Activated naive CD4-positive, alpha-beta T cell treated with anti-CD3 and anti-CD28 coated beads for 36 hours (primary cell): ENCODE results near the gene AUH. TPM values are rescaled to one million over a fixed set of nuclear protein-coding genes. Genes with fewer than 3 reads are reported as not detected.
"Not testable (repeated sequence)": the region's sequence is repeated elsewhere in the genome, so short reads cannot be mapped to it uniquely, and the experiment has no call there.

Experiments
- CTCF ChIA-PET: fragments of 350-600 bp; sonication (Branson Sonifier 250); formaldehyde crosslinking; loops from one replicate; lab custom pipeline; 2021; ENCODE audit warnings: antibody characterized with exemption; lab: Charles Lee
- DNase-seq: peaks from one replicate; pipeline ENCODE4 v3.0.0-alpha.2; 2020
- H3K27ac Mint-ChIP-seq: one replicate; pipeline ENCODE4 v1.8.0; 2021; ENCODE audit warnings: mild to moderate bottlenecking, mixed read lengths
- H3K27me3 Mint-ChIP-seq: one replicate; pipeline ENCODE4 v1.8.0; 2021; ENCODE audit warnings: low read depth, mixed read lengths
- H3K36me3 Mint-ChIP-seq: one replicate; pipeline ENCODE4 v1.8.0; 2021; ENCODE audit warnings: low read depth, mixed read lengths
- H3K4me1 Mint-ChIP-seq: one replicate; pipeline ENCODE4 v1.8.0; 2021; ENCODE audit warnings: low read depth, mixed read lengths
- H3K4me3 Mint-ChIP-seq: one replicate; pipeline ENCODE4 v1.8.0; 2021; ENCODE audit warnings: mild to moderate bottlenecking, moderate library complexity, mixed read lengths
- H3K9me3 Mint-ChIP-seq: one replicate; pipeline ENCODE4 v1.8.0; 2021; ENCODE audit warnings: mixed read lengths
- intact Hi-C: fragments of 100-400 bp; cut with micrococcal nuclease; formaldehyde crosslinking; loops from one replicate; pipeline ENCODE4 v1.15.1; 2023
- total RNA-seq, 2 experiments: library from RNA; stranded (reverse); gene quantifications; one replicate each; pipeline ENCODE4 v1.2.3, GENCODE V29; 2021

The AUH gene
- total RNA-seq, 2 experiments from 2014 or later, result 13.4 to 14.4 TPM

DNA sequence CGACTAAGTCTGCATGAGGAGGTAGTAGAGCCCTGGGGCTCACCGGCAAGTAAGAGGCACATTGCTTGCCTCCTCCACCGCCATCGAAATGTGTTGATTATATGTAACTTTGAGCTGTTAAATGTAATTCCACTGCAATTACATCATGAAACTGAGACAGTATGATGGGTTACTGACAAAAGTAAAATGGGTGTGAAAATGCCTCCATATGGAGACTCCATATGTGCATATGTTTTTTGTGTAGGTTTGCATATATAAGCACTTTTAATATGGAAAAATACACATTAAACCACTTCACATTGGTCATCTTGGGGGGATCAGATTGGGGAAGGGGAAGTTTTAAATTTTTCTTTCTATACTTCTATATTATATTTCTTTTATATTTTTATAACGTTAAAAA lies 32.1 kb upstream of the AUH start:
- Mint-ChIP-seq H3K27ac (no peak overlapping the region), H3K4me3 (no peak overlapping the region), H3K9me3 (no peaks in the 10 kb centered on the region), H3K4me1 (peaks cover 11% of the 10 kb centered on the region), H3K36me3 (no peaks in the 10 kb centered on the region), H3K27me3 (peaks cover 8% of the 10 kb centered on the region)
- CTCF ChIA-PET, result no interaction called here
- intact Hi-C loops, result no loop called here
- no peak for DNase-seq

- intact Hi-C loops, result no loop called here
- H3K4me1 Mint-ChIP-seq, result peaks cover 11% of the 10 kb centered on the region
- H3K27ac Mint-ChIP-seq, result no peak overlapping the region
- CTCF ChIA-PET, result interaction anchor here (0.6 to 0.7 kb wide), 2 partner anchors 10 to 136 kb away, joined by 3 read pairs; no protein-coding TSS in a partner anchor
- H3K9me3 Mint-ChIP-seq, result no peaks in the 10 kb centered on the region
- peaks cover 5% of the 10 kb centered on the region for H3K27me3 Mint-ChIP-seq
- no peaks in the 10 kb centered on the region for H3K36me3 Mint-ChIP-seq
- no peak for DNase-seq
- no peak overlapping the region for H3K4me3 Mint-ChIP-seq
Observed at GRCh38 chr9:91392435-91392834, 30.7 kb upstream of the AUH start.

DNA sequence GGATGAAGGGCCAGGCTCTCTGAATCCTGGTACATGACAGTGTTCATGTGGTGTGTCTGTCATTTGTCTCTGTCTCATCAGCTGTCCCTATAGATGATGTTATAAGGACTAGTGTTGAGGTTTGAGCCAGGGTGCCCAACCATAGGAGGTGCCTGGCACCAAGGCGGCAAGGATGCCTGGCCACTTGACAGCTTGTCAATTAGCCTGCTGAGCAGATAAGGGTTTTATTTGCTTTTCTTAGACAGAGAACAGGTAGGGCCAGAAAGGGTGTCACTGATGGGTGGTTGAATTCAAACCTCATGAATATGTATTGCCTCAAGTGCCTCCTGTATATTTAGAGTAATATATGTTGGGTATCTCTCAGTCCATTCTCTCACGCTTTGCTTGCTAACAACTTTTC lies 30.1 kb upstream of the AUH start:
- intact Hi-C loops, result no loop called here
- CTCF ChIA-PET, result no interaction called here
- DNase-seq, result no peak
- Mint-ChIP-seq H3K4me3 (no peak overlapping the region), H3K9me3 (no peaks in the 10 kb centered on the region), H3K4me1 (peaks cover 11% of the 10 kb centered on the region), H3K36me3 (no peaks in the 10 kb centered on the region), H3K27me3 (peaks cover 4% of the 10 kb centered on the region), H3K27ac (no peak overlapping the region)

- Mint-ChIP-seq H3K4me1 (peaks cover 11% of the 10 kb centered on the region), H3K9me3 (no peaks in the 10 kb centered on the region), H3K4me3 (no peak overlapping the region), H3K36me3 (no peaks in the 10 kb centered on the region), H3K27me3 (peaks cover 4% of the 10 kb centered on the region), H3K27ac (no peak overlapping the region)
- no peak for DNase-seq
- intact Hi-C loops, result no loop called here
- CTCF ChIA-PET, result no interaction called here
Observed at GRCh38 chr9:91391412-91391811, 29.7 kb upstream of the AUH start.

- H3K4me3 Mint-ChIP-seq, H3K4me1 Mint-ChIP-seq, H3K27me3 Mint-ChIP-seq, intact Hi-C loops, DNase-seq, H3K36me3 Mint-ChIP-seq, H3K27ac Mint-ChIP-seq, H3K9me3 Mint-ChIP-seq: not testable (repeated sequence)
- CTCF ChIA-PET, result interaction anchor here (0.7 kb wide), 1 partner anchor 8 kb away, joined by 4 read pairs; no protein-coding TSS in a partner anchor
Observed at GRCh38 chr9:91389686-91390085, 28.0 kb upstream of the AUH start.

DNA sequence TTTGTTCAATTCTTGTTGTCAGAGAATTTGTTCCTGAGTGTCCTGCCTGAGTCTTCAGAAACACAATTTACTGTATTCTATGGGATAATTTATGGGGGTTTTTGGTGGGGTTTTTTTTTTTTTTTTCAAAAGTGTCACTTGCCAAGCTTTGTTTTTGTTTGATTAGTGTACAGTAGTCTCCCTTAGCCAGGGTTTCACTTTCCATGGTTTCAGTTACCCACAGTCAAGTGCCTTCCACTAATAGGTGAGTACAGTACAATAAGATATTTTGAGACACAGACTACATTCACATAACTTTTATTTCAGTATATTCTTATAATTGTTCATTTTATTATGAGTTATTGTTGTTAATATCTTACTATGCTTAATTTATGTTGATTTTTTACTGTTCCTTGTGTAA lies 25.0 kb upstream of the AUH start:
- Mint-ChIP-seq H3K9me3 (no peaks in the 10 kb centered on the region), H3K27me3 (peaks cover 5% of the 10 kb centered on the region), H3K4me3 (no peak overlapping the region), H3K27ac (no peak overlapping the region), H3K4me1 (no peaks in the 10 kb centered on the region), H3K36me3 (no peaks in the 10 kb centered on the region)
- intact Hi-C loops, result no loop called here
- CTCF ChIA-PET, result no interaction called here
- no peak for DNase-seq

- Mint-ChIP-seq H3K27ac (no peak overlapping the region), H3K4me1 (no peaks in the 10 kb centered on the region), H3K27me3 (peaks cover 8% of the 10 kb centered on the region), H3K9me3 (no peaks in the 10 kb centered on the region), H3K36me3 (no peaks in the 10 kb centered on the region), H3K4me3 (no peak overlapping the region)
- CTCF ChIA-PET, result interaction anchor here (0.7 kb wide), 1 partner anchor 112 kb away, joined by 3 read pairs; no protein-coding TSS in a partner anchor
- intact Hi-C loops, result no loop called here
- no peak for DNase-seq
Observed at GRCh38 chr9:91384954-91385353, 23.2 kb upstream of the AUH start.

DNA sequence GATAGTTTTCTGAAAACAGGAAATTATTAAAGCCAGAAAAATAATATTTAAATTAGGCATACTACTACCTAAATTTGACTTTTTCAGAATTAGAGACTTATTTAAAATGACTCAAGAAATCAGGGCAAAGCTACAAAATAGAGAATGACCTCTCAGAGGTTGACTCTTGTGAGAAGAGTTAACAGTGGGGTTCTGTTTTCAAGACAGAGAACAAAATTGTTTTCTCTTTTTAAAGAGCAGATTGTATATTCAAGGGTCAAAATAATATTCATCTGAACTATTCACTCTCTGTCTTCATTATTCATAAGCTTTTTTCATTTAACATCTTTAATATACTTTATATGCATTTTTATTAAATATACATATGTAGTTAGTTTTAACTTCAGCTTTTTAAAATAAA lies 21.9 kb upstream of the AUH start:
- CTCF ChIA-PET, result interaction anchor here (0.7 kb wide), 1 partner anchor 23 kb away, joined by 4 read pairs; no protein-coding TSS in a partner anchor
- Mint-ChIP-seq H3K27me3 (peaks cover 8% of the 10 kb centered on the region), H3K4me1 (no peaks in the 10 kb centered on the region), H3K9me3 (no peaks in the 10 kb centered on the region), H3K4me3 (no peak overlapping the region), H3K36me3 (no peaks in the 10 kb centered on the region), H3K27ac (no peak overlapping the region)
- no peak for DNase-seq
- intact Hi-C loops, result no loop called here

GRCh38 chr9:91382298-91382697 lies 20.6 kb upstream of the AUH start:
- H3K36me3 Mint-ChIP-seq, result no peaks in the 10 kb centered on the region
- no peak overlapping the region for H3K27ac Mint-ChIP-seq
- DNase-seq, result no peak
- CTCF ChIA-PET, result interaction anchor here (1.2 kb wide), 1 partner anchor 10 kb away, joined by 3 read pairs; no protein-coding TSS in a partner anchor
- H3K4me3 Mint-ChIP-seq, result no peak overlapping the region
- intact Hi-C loops, result no loop called here
- no peaks in the 10 kb centered on the region for H3K4me1 Mint-ChIP-seq
- peaks cover 6% of the 10 kb centered on the region for H3K9me3 Mint-ChIP-seq
- peaks cover 10% of the 10 kb centered on the region for H3K27me3 Mint-ChIP-seq

DNA sequence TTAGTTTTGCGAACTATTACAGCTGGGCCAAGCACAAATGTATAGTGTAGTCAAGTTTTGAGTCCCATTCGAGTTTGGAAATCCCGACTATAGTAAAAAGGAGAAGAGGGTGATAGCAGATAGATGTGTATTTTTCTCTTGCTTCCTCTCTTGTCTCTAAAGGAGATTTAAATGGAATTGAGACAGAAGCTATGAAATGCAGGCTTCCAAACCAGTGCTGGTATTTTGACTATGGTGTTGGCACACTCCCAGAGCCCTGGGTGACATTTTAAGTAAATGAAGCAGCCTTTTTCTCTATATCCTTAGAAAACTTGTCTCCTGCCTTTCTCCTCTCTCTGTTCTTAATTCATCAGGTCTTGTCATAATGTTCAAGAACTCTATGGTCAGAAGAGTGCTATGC lies 17.7 kb upstream of the AUH start:
- CTCF ChIA-PET, result no interaction called here
- no peak overlapping the region for H3K27ac Mint-ChIP-seq
- peaks cover 8% of the 10 kb centered on the region for H3K27me3 Mint-ChIP-seq
- intact Hi-C loops, result no loop called here
- peaks cover 6% of the 10 kb centered on the region for H3K9me3 Mint-ChIP-seq
- no peak overlapping the region for H3K4me3 Mint-ChIP-seq
- no peaks in the 10 kb centered on the region for H3K36me3 Mint-ChIP-seq
- H3K4me1 Mint-ChIP-seq, result no peaks in the 10 kb centered on the region
- no peak for DNase-seq

GRCh38 chr9:91378695-91379127 lies 17.0 kb upstream of the AUH start:
- Mint-ChIP-seq H3K4me3 (no peak overlapping the region), H3K4me1 (no peaks in the 10 kb centered on the region), H3K9me3 (peaks cover 6% of the 10 kb centered on the region), H3K27ac (no peak overlapping the region), H3K36me3 (no peaks in the 10 kb centered on the region), H3K27me3 (peaks cover 8% of the 10 kb centered on the region)
- CTCF ChIA-PET, result no interaction called here
- DNase-seq, result no peak
- intact Hi-C loops, result no loop called here

- H3K4me1 Mint-ChIP-seq, intact Hi-C loops, DNase-seq, H3K9me3 Mint-ChIP-seq, H3K27me3 Mint-ChIP-seq, H3K27ac Mint-ChIP-seq, H3K4me3 Mint-ChIP-seq, H3K36me3 Mint-ChIP-seq: not testable (repeated sequence)
- CTCF ChIA-PET, result interaction anchor here (0.6 kb wide), 1 partner anchor 48 kb away, joined by 5 read pairs; no protein-coding TSS in a partner anchor
Observed at GRCh38 chr9:91378054-91378453, 16.3 kb upstream of the AUH start.

DNA sequence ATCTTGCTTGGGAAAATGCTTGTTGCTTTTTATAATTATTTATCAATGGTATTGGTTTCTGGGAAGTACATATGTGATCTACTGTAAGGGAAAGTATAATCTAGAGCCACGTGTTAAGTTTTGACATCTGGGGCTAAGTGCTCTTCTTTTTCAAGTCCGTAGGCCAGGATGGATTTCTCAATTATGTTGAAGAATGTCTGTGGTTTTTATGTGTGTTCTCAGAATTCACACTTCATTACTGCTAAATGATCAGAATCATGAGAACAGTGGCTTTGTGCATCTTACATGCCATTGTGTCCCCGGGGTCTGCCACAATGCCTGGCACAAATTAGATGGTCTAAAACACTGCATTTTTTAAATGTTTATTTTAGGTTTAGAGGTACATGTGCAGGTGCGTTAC lies 14.5 kb upstream of the AUH start:
- no peaks in the 10 kb centered on the region for H3K36me3 Mint-ChIP-seq
- intact Hi-C loops, result no loop called here
- no peak for DNase-seq
- peaks cover 8% of the 10 kb centered on the region for H3K27me3 Mint-ChIP-seq
- no peak overlapping the region for H3K4me3 Mint-ChIP-seq
- CTCF ChIA-PET, result interaction anchor here (0.6 kb wide), 1 partner anchor 49 kb away, joined by 3 read pairs; no protein-coding TSS in a partner anchor
- peaks cover 6% of the 10 kb centered on the region for H3K9me3 Mint-ChIP-seq
- H3K27ac Mint-ChIP-seq, result no peak overlapping the region
- H3K4me1 Mint-ChIP-seq, result no peaks in the 10 kb centered on the region
